GM23338 (cell line): ENCODE data around the gene UNC45B. TPM values are rescaled to one million over a fixed set of nuclear protein-coding genes. Genes with fewer than 3 reads are reported as not detected.

Source experiments
- ATAC-seq: fragments of 200-7000 bp; cut with Tn5 transposase; 3 replicates; pipeline ENCODE4 v1.9.1; 2020
- DNase-seq: peaks from one replicate; pipeline ENCODE4 v3.0.0-alpha.2; 2015; ENCODE audit warnings: low spot score
- H2AFZ ChIP-seq: fragments of 200-600 bp; sonication (generic); 2 replicates; pipeline ENCODE4 v1.8.0; 2016; ENCODE audit warnings: antibody characterized with exemption, mild to moderate bottlenecking, moderate library complexity
- H3F3A ChIP-seq: fragments of 200-600 bp; sonication (generic); replicated peaks from 2 replicates; pipeline ENCODE4 v1.8.0; 2017; ENCODE audit warnings: antibody characterized with exemption, mixed run types, low read depth
- H3K27ac ChIP-seq: fragments of 200-600 bp; sonication (generic); 2 replicates; pipeline ENCODE4 v1.6.1; 2016; ENCODE audit warnings: low read depth
- H3K27me3 ChIP-seq: fragments of 200-600 bp; sonication (generic); 2 replicates; pipeline ENCODE4 v1.8.0; 2016; ENCODE audit warnings: mild to moderate bottlenecking, mixed run types, moderate library complexity; ENCODE audit not compliant: insufficient read depth
- H3K36me3 ChIP-seq: fragments of 200-600 bp; sonication (generic); 2 replicates; pipeline ENCODE4 v1.8.0; 2016; ENCODE audit warnings: mild to moderate bottlenecking; ENCODE audit not compliant: insufficient read depth
- H3K4me1 ChIP-seq: fragments of 200-600 bp; sonication (generic); 2 replicates; pipeline ENCODE4 v1.8.0; 2016; ENCODE audit warnings: mild to moderate bottlenecking, moderate library complexity; ENCODE audit not compliant: insufficient read depth
- H3K4me2 ChIP-seq: fragments of 200-600 bp; sonication (generic); 2 replicates; pipeline ENCODE4 v1.7.1; 2017; ENCODE audit warnings: mixed run types
- H3K4me3 ChIP-seq: fragments of 200-600 bp; sonication (generic); 2 replicates; pipeline ENCODE4 v1.6.1; 2016; ENCODE audit warnings: mixed run types
- H3K79me2 ChIP-seq: fragments of 200-600 bp; sonication (generic); replicated peaks from 2 replicates; pipeline ENCODE4 v1.8.0; 2017; ENCODE audit warnings: mild to moderate bottlenecking; ENCODE audit not compliant: insufficient read depth
- H3K9me2 ChIP-seq: fragments of 200-600 bp; sonication (generic); 2 replicates; pipeline ENCODE4 v1.8.0; 2017; ENCODE audit not compliant: insufficient read depth
- H4K20me1 ChIP-seq: fragments of 200-600 bp; sonication (generic); replicated peaks from 2 replicates; pipeline ENCODE4 v1.8.0; 2017; ENCODE audit warnings: mild to moderate bottlenecking; ENCODE audit not compliant: insufficient read depth
- H3K27ac Mint-ChIP-seq: 2 replicates; pipeline ENCODE4 v1.8.0; 2020; ENCODE audit warnings: inconsistent platforms, mild to moderate bottlenecking, moderate library complexity, mixed read lengths
- H3K27me3 Mint-ChIP-seq: 3 replicates; pipeline ENCODE4 v1.8.0; 2022; ENCODE audit warnings: low read depth, mild to moderate bottlenecking, moderate library complexity, mixed read lengths, inconsistent platforms; ENCODE audit not compliant: insufficient read depth, poor library complexity
- H3K36me3 Mint-ChIP-seq: 3 replicates; pipeline ENCODE4 v1.8.0; 2021; ENCODE audit warnings: low read depth, mild to moderate bottlenecking, inconsistent platforms, moderate library complexity, mixed read lengths
- H3K4me1 Mint-ChIP-seq: 3 replicates; pipeline ENCODE4 v1.8.0; 2020; ENCODE audit warnings: mild to moderate bottlenecking, inconsistent platforms, mixed read lengths
- H3K4me3 Mint-ChIP-seq: 3 replicates; pipeline ENCODE4 v1.8.0; 2021; ENCODE audit warnings: moderate library complexity, mild to moderate bottlenecking, inconsistent platforms, mixed read lengths
- H3K9me3 Mint-ChIP-seq: 3 replicates; pipeline ENCODE4 v1.8.0; 2020; ENCODE audit warnings: moderate library complexity, mild to moderate bottlenecking, inconsistent platforms, mixed read lengths
- CREB1 ChIP-seq: fragments of 250-450 bp; sonication (Bioruptor Pico); IDR thresholded peaks from 2 replicates; pipeline ENCODE4 v1.5.0; 2020; ENCODE audit warnings: low read depth, mild to moderate bottlenecking, moderate library complexity
- ETS1 ChIP-seq: IDR thresholded peaks from 2 replicates; pipeline ENCODE4 v1.6.1; 2016; ENCODE audit warnings: antibody characterized with exemption
- EZH2 ChIP-seq: fragments of 200-600 bp; sonication (generic); IDR thresholded peaks from one replicate; pipeline ENCODE4 v1.8.0; 2017; ENCODE audit warnings: antibody characterized with exemption, mild to moderate bottlenecking, low read depth; ENCODE audit not compliant: unreplicated experiment
- JUNB ChIP-seq: IDR thresholded peaks from one replicate; pipeline ENCODE4 v1.6.1; 2016; ENCODE audit warnings: antibody characterized with exemption; ENCODE audit not compliant: unreplicated experiment
- NANOG ChIP-seq: IDR thresholded peaks from 2 replicates; pipeline ENCODE4 v1.6.1; 2016; ENCODE audit warnings: antibody characterized with exemption, borderline replicate concordance
- REST ChIP-seq: IDR thresholded peaks from one replicate; pipeline ENCODE4 v1.6.1; 2018; ENCODE audit warnings: antibody characterized with exemption; ENCODE audit not compliant: unreplicated experiment
- STAT1 ChIP-seq: IDR thresholded peaks from one replicate; pipeline ENCODE4 v1.6.1; 2016; ENCODE audit warnings: antibody characterized with exemption; ENCODE audit not compliant: unreplicated experiment
- ZNF114 ChIP-seq: fragments of 250-450 bp; sonication (Bioruptor Pico); IDR thresholded peaks from 2 replicates; pipeline ENCODE4 v1.5.0; 2020; ENCODE audit warnings: mild to moderate bottlenecking, moderate library complexity
- polyA plus RNA-seq: library from polyadenylated mRNA; unstranded; fragments of >200 nt; fragmentation: Nextera tagmentation; extraction: Ambion mirVana; gene quantifications from 2 replicates; pipeline ENCODE4 v1.2.1, GENCODE V29; 2016
- total RNA-seq: library from RNA; depleted of rRNA; stranded (reverse); fragments of >200 nt; shearing (Covaris generic); gene quantifications from 2 replicates; pipeline ENCODE4 v1.2.3, GENCODE V29; 2014
- TF ChIP-seq, protein P1 (sequence below), 2 experiments: fragments of 200-600 bp in 1 of 2; sonication (generic) in 1 of 2; conservative IDR thresholded peaks; 2 replicates each; pipeline versions ENCODE4 v1.5.1 to v1.6.1; 2016 to 2017; ENCODE audit warnings: antibody characterized with exemption in 2 of 2, low read depth in 2 of 2, mild to moderate bottlenecking in 2 of 2, moderate library complexity in 1 of 2

The UNC45B gene
- total and polyA plus RNA-seq, 2 experiments from 2014 or later, result 0.03 TPM; not detected in 1

- TF ChIP-seq REST (no peak), CREB1 (CRISPR knock-in tag) (no peak), EZH2 (no peak), NANOG (no peak), ETS1 (peak; percentile 19; the same call in 1 of the 2 replicates), ZNF114 (CRISPR knock-in tag) (no peak)
- TF ChIP-seq, protein P1, sequence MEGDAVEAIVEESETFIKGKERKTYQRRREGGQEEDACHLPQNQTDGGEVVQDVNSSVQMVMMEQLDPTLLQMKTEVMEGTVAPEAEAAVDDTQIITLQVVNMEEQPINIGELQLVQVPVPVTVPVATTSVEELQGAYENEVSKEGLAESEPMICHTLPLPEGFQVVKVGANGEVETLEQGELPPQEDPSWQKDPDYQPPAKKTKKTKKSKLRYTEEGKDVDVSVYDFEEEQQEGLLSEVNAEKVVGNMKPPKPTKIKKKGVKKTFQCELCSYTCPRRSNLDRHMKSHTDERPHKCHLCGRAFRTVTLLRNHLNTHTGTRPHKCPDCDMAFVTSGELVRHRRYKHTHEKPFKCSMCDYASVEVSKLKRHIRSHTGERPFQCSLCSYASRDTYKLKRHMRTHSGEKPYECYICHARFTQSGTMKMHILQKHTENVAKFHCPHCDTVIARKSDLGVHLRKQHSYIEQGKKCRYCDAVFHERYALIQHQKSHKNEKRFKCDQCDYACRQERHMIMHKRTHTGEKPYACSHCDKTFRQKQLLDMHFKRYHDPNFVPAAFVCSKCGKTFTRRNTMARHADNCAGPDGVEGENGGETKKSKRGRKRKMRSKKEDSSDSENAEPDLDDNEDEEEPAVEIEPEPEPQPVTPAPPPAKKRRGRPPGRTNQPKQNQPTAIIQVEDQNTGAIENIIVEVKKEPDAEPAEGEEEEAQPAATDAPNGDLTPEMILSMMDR (conservative IDR thresholded peaks at IDR 0.05; ENCODE audit: low read depth in 2 of 2), result peak; percentile 72 to 80
These were observed 28.0 kb upstream of the UNC45B start, which contains the start of gene RAD51D (continued) for GRCh38 chr17:35119370-35120165.

GRCh38 chr17:35121315-35121714, 26.3 kb upstream of the UNC45B start, which contains the start of gene FNDC8:
Gene FNDC8, plus strand, starts transcription at chr17:35121615. Its CDS starts 79 bp downstream, at chr17:35121694.
- no peak within 1 kb of the TSS for H3K27ac Mint-ChIP-seq
- DNase-seq, result no peak
- H3K4me1 Mint-ChIP-seq, result peaks cover 17% of the 10 kb centered on the region
- peaks cover 3% of the 10 kb centered on the region; the same call in 1 of the 2 replicates for H3K4me1 ChIP-seq
- ATAC-seq, result no peak
- H2AFZ ChIP-seq, result no peak within 1 kb of the TSS
- no peak within 1 kb of the TSS for H3K4me2 ChIP-seq
- peaks cover 7% of the 10 kb centered on the region; the same call in 1 of the 2 replicates for H3K27me3 ChIP-seq
- H4K20me1 ChIP-seq, result no peaks in the 10 kb centered on the region
- 0 out of 2 replicates have a peak, but pooled peaks cover 4% of the 10 kb centered on the region for H3K79me2 ChIP-seq
- peaks cover 22% of the 10 kb centered on the region for H3K27me3 Mint-ChIP-seq
- H3K9me3 Mint-ChIP-seq, result no peaks in the 10 kb centered on the region
- H3K9me2 ChIP-seq, result no peaks in the 10 kb centered on the region
- no peaks in the 10 kb centered on the region for H3K36me3 ChIP-seq
- peaks cover 13% of the 10 kb centered on the region for H3K36me3 Mint-ChIP-seq
- no peak within 1 kb of the TSS for H3K27ac ChIP-seq
- no peak within 1 kb of the TSS for H3K4me3 ChIP-seq
- 0 out of 2 replicates have a peak, but pooled peaks cover 4% of the 10 kb centered on the region for H3F3A ChIP-seq
- no peak within 1 kb of the TSS for H3K4me3 Mint-ChIP-seq
- TF ChIP-seq STAT1 (no peak), JUNB (no peak), REST (no peak)
- TF ChIP-seq, protein P1 (conservative IDR thresholded peaks at IDR 0.05; ENCODE audit: low read depth in 2 of 2), result no peak
